HG03457 (cell line): ENCODE measurements around the gene SMIM28.
"Not testable (repeated sequence)": the region's sequence is repeated elsewhere in the genome, so short reads cannot be mapped to it uniquely, and the experiment has no call there.

ENCODE experiments used
- ATAC-seq: cut with Tn5 transposase; IDR thresholded peaks from one replicate; pipeline ENCODE4 v1.9.1; 2021; ENCODE audit warnings: moderate number of reproducible peaks; ENCODE audit not compliant: unreplicated experiment

The SMIM28 gene

GRCh38 chr6:138404666-138405337 lies 27.1 kb downstream of the SMIM28 start:
- ATAC-seq = no peak

DNA sequence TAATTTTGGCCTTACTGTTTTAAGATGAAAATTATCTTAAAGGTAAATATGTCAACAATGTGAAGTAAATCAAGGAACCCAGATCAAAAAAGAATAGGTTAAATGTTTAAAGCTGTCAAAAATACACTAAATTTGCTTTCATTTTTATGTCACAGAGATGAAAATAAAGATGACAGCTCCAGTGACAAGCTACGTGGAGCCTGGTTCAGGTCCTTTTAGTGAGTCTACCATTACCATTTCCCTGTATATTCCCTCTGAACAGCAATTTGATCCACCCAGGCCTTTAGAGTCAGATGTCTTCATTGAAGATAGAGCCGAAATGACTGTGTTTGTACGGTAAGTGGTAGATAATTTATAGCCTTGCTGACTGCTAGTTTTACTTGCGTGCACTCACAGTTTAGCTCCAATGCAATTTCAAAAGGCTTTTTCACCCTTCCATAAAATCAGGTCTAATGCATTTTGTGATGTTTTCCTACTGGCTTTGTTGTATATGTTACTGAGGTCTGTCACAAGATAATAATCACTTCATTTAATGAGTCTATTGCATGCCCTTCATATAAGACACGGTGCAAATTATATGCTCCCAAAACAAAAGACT lies 28.2 kb downstream of the SMIM28 start:
- ATAC-seq = no peak

- no peak for ATAC-seq
Measured at GRCh38 chr6:138406443-138406842, 28.7 kb downstream of the SMIM28 start.

DNA sequence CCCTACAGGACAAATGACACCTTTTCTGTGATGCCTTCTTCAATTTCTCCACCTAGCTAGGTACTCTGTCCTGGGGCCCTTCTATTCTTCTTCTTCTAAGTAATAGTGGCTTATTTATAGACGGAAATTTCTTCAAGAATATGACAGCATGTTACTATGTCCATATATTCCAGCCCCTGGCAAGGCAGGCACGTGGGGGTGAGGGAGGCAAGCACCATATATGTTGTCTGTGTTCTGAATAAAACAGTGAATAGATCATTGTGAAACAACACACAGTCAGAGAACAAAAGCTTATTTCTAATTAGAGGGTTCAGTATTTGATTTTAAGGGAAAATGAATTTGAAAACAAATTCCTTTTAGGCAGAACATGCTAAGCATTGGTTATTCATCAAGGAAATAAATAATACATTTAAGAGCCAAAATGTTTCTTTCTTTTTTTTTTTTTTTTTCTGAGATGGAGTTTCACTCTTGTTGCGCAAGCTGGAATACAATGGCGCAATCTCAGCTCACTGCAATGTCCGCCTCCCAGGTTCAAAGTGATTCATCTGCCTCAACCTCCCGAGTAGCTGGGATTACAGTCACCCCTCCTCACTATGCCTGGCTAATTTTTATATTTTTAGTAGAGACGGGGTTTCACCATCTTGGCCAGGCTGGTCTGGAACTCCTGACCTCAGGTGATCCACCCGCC lies 32.5 kb downstream of the SMIM28 start:
- no peak for ATAC-seq

DNA sequence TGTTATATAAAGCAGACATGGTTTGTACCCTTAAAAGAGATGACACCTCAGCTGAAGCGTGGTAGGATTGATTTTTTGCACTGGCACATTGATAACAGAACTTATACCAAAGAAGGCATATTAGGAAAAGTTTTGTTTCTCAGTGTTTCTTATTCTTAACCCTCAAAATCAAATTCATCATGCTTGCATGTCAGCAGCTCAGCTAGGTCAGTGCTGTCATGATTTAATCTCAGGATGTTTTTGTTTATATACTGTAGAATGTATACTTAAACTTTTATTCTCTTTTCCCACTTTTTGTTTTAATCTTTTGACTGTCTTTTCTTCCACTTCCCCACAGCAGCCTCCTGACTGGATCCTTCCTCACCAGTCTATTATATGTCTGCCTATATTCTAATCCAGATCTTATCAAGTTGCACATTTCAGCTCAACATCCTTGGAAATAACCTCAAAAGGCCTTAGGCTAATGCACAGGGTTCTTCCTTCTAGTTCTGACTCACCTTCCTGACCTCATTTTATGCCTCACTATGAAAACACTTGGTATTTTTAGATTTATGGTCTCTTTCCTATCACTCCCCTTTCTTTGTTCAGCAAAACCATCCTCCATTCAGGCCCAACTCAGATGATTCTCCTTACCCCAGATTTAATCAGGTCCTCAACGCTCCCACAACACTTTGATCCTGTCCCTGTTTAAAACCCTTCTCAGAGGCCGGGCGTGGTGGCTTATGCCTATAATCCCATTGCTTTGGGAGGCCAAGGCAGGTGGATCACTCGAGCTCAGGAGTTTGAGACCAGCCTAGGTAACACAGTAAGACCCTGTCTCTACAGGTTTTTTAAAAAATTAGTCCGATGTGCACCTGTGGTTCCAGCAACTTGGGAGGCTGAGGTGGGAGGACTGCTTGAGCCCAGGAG lies 33.5 kb downstream of the SMIM28 start:
- no peak for ATAC-seq

GRCh38 chr6:138415125-138415524 lies 37.4 kb downstream of the SMIM28 start:
- ATAC-seq = no peak

GRCh38 chr6:138416206-138416605 lies 38.5 kb downstream of the SMIM28 start:
- no peak for ATAC-seq

- ATAC-seq = no peak
Measured at GRCh38 chr6:138417493-138418117, 39.9 kb downstream of the SMIM28 start.

- no peak for ATAC-seq
Measured at GRCh38 chr6:138418118-138418742, 40.5 kb downstream of the SMIM28 start.

DNA sequence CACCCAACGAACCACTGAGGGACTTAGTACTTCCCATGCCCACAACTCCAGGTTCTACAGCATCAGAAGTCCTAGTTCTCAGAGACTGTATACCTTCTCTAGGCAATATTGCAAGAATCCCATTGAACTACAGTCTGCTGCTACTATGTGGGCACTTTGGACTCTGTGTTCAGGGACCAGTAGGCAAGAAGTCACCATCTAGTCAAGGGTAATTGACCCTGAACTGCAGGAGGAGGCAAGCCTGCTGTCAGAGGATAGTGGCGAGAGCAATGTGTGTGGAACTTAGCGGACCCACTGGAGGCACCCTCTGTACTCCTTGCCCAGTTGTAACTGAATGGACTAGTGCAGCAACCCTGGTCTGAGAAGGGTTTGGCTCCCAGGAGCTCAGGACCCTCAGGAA lies 42.1 kb downstream of the SMIM28 start:
- ATAC-seq = no peak

DNA sequence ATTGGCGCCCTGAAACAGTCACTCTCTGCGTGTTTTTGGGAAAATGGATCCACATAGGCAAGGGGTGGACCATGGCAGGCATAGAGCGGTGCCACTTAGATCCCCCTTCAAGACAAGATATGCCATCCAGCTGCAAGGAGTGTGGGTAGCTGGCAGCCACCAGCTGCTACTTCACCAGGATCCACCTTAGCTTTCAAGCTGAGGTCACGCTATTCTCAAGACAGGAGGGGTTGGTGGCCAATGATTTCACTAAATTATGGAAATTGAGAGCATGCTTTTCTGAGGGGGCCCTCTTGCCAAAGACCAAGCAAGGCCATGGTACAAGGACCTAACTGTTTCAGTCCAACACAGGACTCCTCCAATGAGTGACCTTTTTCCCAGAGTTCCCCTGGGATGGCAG lies 42.7 kb downstream of the SMIM28 start:
- no peak for ATAC-seq

- no peak for ATAC-seq
Measured at GRCh38 chr6:138421089-138421488, 43.4 kb downstream of the SMIM28 start.

DNA sequence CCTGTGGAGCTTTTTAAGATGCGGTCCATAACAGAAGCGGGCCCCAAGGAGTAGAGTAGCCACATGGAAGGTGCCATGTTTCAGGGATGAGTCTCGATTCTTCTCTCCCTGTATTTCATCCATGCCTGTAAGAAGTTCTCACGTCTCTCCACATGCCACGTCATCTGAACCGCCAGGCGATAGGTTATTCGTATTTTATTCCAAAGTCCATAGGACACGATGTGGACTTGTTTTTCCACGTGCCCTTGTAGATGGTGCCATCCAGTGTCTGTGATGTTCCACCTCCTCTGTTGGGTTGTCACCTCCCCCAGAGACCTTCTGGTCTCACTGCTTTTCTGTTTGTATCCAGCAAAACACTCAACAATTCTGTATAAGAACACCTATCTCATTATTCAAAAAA lies 43.9 kb downstream of the SMIM28 start:
- no peak for ATAC-seq

DNA sequence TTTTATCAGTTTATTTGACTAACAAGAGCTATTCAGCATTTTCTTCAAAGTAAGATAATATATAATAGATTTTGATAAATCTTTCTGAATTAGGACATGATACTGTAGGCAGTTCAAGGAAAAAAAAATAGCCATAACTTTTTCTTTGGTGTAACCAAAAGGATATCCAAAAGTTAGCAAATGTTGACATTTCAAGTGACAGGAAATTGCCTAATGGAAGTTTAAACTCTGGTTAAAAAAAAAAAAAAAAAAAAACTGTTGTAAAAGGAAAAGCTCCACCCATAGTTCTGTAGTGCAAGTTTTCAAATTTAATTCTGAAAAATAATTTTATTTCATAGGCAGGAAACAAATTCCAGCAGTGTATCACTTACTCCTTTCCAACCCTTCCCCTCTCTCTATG lies 45.2 kb downstream of the SMIM28 start:
- ATAC-seq = no peak

DNA sequence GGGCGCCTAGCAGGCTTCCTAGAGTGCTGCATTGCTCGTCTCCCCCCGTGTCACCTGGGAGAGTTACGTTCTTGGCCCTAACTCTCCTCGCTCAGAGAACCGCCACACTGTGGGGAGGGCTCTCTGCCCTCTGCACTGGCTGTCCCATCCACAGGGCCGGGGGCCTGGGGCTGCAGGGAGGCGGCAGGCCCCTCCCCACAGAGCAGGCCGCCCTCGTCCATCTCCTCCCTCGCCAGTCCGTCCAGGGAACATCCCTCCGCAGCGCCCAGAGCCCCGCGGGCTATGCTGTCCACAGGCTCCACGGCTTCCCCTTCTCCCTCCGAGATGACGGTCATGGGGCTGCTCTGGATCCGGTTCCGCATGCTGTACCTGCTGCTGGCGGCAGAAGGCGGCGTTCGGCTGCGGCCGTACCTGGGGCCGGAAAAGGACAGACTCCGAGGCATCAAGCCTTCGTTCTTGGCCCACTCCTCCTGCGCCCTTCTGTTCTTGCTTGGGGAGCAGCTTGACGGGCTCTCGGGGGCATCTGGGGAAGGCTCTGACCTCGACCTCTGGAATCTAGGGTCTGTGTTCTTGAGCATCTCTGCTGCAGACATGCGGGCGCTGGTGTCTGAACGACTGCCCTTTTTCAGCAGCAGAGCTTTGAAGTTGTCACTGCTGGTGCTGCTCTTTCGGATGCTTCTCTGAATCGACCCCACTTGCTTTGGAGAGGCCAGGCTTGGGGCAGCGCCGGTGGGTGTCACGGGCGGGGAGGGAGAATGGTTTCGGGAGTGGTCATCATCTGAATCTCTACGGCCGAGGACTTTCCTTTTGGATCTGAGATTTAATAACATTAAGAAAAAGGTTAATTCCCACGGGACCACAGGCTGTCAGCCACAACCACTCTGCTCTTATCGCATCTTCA lies 46.5 kb downstream of the SMIM28 start:
- no peak for ATAC-seq

DNA sequence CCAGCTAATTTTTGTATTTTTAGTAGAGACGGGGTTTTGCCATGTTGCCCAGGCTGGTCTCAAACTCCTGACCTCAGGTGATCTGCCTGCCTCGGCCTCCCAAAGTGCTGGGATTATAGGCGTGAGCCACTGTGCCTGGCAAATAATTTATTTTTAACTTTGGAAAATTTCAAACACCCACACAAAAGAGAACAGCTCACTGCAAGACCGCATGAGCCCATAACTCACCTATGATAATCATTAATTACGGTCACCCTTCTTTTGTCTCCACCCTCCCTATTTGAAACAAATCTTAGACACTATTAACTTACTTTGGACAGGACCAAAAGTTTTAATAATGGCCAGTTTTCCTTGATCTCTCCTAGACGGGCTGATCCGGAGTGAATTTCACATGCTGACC lies 47.6 kb downstream of the SMIM28 start:
- not testable (repeated sequence) for ATAC-seq

GRCh38 chr6:138426500-138427123 lies 48.9 kb downstream of the SMIM28 start:
- ATAC-seq = no peak

DNA sequence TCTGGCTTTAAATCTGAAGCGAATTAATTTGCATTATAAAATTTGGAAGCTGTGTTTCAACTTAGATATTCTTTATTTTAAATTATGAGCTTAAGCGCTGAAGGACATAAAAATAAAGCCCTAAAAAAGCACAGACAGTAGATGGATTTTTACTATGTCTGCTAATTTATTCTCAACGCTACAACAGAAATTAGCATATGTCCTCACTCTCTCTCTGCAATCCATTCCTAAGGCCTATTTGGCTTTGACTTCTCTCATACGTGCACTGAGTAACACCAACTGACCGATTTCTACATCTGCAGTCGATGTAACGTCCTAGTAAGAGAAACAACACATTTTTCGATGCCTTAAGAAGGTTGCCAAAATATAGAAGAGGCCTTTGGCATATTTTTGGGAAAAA lies 50.0 kb downstream of the SMIM28 start:
- ATAC-seq = no peak
